HCT116 (cell line): ENCODE measurements around the gene COL19A1. TPM values are rescaled to one million over a fixed set of nuclear protein-coding genes. Genes with fewer than 3 reads are reported as not detected.
"Not testable (repeated sequence)": the region's sequence is repeated elsewhere in the genome, so short reads cannot be mapped to it uniquely, and the experiment has no call there.

ENCODE experiments used
- ATAC-seq: fragments of 200-7000 bp; cut with Tn5 transposase; 2 replicates; pipeline ENCODE4 v1.9.1; 2020; ENCODE audit warnings: mild to moderate bottlenecking, moderate library complexity
- BruUV-seq: library from RNA; stranded (reverse); fragments of 400-500 nt; replicated peaks from 2 replicates; lab custom pipeline; 2021; lab: Mats Ljungman, UMichigan
- CTCF ChIA-PET: fragments of 300-600 bp; sonication (Branson Sonifier 250); formaldehyde crosslinking; loops from one replicate; lab custom pipeline; 2021; ENCODE audit warnings: antibody characterized with exemption; lab: Charles Lee
- POLR2A ChIA-PET: fragments of 300-600, 350-600 bp; sonication (Branson Sonifier 250); formaldehyde crosslinking; loops from one replicate; lab custom pipeline; 2021; ENCODE audit warnings: antibody characterized with exemption; lab: Charles Lee
- RAD21 ChIA-PET, 2 experiments: fragments of 300-600 bp; sonication (Branson Sonifier 250); formaldehyde crosslinking; loops; one replicate each; lab custom pipeline; 2023; ENCODE audit warnings: low total read pairs in 2 of 2; ENCODE audit not compliant: uncharacterized antibody in 2 of 2, unreplicated experiment in 2 of 2, low non-redundant PET in 1 of 2; lab: Charles Lee
- DNase-seq: peaks from one replicate; pipeline ENCODE4 v3.0.0-alpha.2; 2010; ENCODE audit warnings: low read depth, low spot score
- H2AFZ ChIP-seq: fragments of 200-600 bp; shearing (Covaris generic), sonication (generic); 2 replicates; pipeline ENCODE4 v1.6.1; 2017; ENCODE audit warnings: low read depth, mixed run types, mixed read lengths, antibody characterized with exemption, low read length; ENCODE audit not compliant: poor library complexity, severe bottlenecking
- H3K27ac ChIP-seq: 2 replicates; pipeline ENCODE4 v1.5.1; 2012; ENCODE audit warnings: low read depth, low read length
- H3K27me3 ChIP-seq: fragments of 200-600 bp; sonication (generic); 2 replicates; pipeline ENCODE4 v1.6.1; 2016; ENCODE audit warnings: mixed run types, low read length, mixed read lengths; ENCODE audit not compliant: insufficient read depth
- H3K36me3 ChIP-seq, 2 experiments: fragments of 200-500 bp in 1 of 2; fragments of 200-600 bp in 1 of 2; sonication (Bioruptor generic) in 1 of 2; sonication (generic) in 1 of 2; 2 replicates each; pipeline versions ENCODE4 v1.5.1 to v1.6.1; 2014 to 2016; ENCODE audit warnings: low read length in 2 of 2, inconsistent platforms in 1 of 2, mixed read lengths in 1 of 2, mixed run types in 1 of 2; ENCODE audit not compliant: insufficient read depth in 2 of 2, control insufficient read depth in 1 of 2
- H3K4me1 ChIP-seq, 2 experiments: fragments of 200-600 bp in 1 of 2; sonication (generic) in 1 of 2; 2 replicates each; pipeline versions ENCODE4 v1.5.1 to v1.6.1; 2012 to 2017; ENCODE audit warnings: low read length in 2 of 2, inconsistent platforms in 1 of 2, mild to moderate bottlenecking in 1 of 2, mixed read lengths in 1 of 2, mixed run types in 1 of 2, moderate library complexity in 1 of 2; ENCODE audit not compliant: insufficient read depth in 2 of 2, control insufficient read depth in 1 of 2
- H3K4me2 ChIP-seq: fragments of 200-600 bp; sonication (generic); 2 replicates; pipeline ENCODE4 v1.6.1; 2017; ENCODE audit warnings: mixed run types, low read length, mixed read lengths
- H3K4me3 ChIP-seq, 2 experiments: fragments of 200-600 bp in 1 of 2; sonication (generic) in 1 of 2; replicated peaks in 1 of 2; 2 replicates each; pipeline ENCODE4 v1.5.1; 2011 to 2016; ENCODE audit warnings: low read length in 2 of 2, control low read depth in 1 of 2, low read depth in 1 of 2, mild to moderate bottlenecking in 1 of 2, mixed read lengths in 1 of 2, mixed run types in 1 of 2
- H3K79me2 ChIP-seq: fragments of 200-600 bp; sonication (generic); 2 replicates; pipeline ENCODE4 v1.6.1; 2017; ENCODE audit warnings: mild to moderate bottlenecking, mixed run types, low read length, moderate library complexity, mixed read lengths; ENCODE audit not compliant: insufficient read depth
- H3K9ac ChIP-seq: fragments of 200-600 bp; sonication (generic); 2 replicates; pipeline ENCODE4 v1.6.1; 2016; ENCODE audit warnings: low read length, mixed read lengths
- H3K9me2 ChIP-seq: fragments of 200-600 bp; sonication (generic), shearing (Covaris generic); 2 replicates; pipeline ENCODE4 v1.6.1; 2017; ENCODE audit warnings: mixed run types, mild to moderate bottlenecking, moderate library complexity; ENCODE audit not compliant: insufficient read depth
- H3K9me3 ChIP-seq, 2 experiments: fragments of 200-500 bp in 1 of 2; fragments of 200-600 bp in 1 of 2; sonication (Bioruptor generic) in 1 of 2; sonication (generic) in 1 of 2; 2 replicates each; pipeline ENCODE4 v1.6.1; 2014 to 2017; ENCODE audit warnings: low read length in 2 of 2, mixed read lengths in 2 of 2, inconsistent platforms in 1 of 2, low read depth in 1 of 2, mild to moderate bottlenecking in 1 of 2, mixed run types in 1 of 2, moderate library complexity in 1 of 2; ENCODE audit not compliant: control insufficient read depth in 1 of 2, insufficient read depth in 1 of 2
- H4K20me1 ChIP-seq: fragments of 200-600 bp; sonication (generic), shearing (Covaris generic); 2 replicates; pipeline ENCODE4 v1.6.1; 2017; ENCODE audit warnings: mixed run types, mild to moderate bottlenecking, moderate library complexity; ENCODE audit not compliant: insufficient read depth
- CEBPB ChIP-seq: IDR thresholded peaks from 2 replicates; pipeline ENCODE4 v1.6.1; 2012; ENCODE audit warnings: low read depth
- FOSL1 ChIP-seq: IDR thresholded peaks from 2 replicates; pipeline ENCODE4 v1.6.1; 2012; ENCODE audit warnings: low read depth
- TCF7L2 ChIP-seq: IDR thresholded peaks from 2 replicates; pipeline ENCODE4 v1.7.0; 2011; ENCODE audit warnings: borderline replicate concordance, inconsistent platforms; ENCODE audit not compliant: insufficient read depth, insufficient read length; ENCODE audit errors: extremely low read depth
- ZFX ChIP-seq: fragments of 450-650 bp; IDR thresholded peaks from 2 replicates; pipeline ENCODE4 v1.6.1; 2017
- intact Hi-C: fragments of 100-400 bp; cut with micrococcal nuclease; formaldehyde crosslinking; loops from 2 replicates; pipeline ENCODE4 v1.10.0; 2022
- total RNA-seq: library from RNA; stranded (reverse); gene quantifications from one replicate; pipeline ENCODE4 v1.2.1, GENCODE V29; 2021; ENCODE audit not compliant: unreplicated experiment

COL19A1 gene
- total RNA-seq, 1 experiment from 2014 or later = not detected

DNA sequence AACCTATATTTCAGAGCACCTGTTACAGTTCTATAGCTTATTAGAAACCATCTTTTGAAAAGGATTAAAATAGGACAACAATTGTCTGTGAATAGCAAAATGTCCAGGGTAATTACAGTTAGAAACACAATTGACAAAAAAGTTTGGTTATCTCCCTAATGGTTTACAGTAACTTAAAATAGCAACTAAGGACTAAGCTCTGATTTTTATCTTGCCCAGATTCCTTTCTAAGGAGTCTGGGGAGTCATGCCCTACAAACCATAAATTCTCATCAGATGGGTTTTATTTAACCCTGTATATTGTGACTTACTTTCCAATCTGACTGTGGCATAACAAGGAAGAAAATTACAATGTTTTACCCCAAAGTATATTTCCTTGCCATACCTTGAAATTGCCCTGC, 26.9 kb downstream of the COL19A1 start:
- POLR2A ChIA-PET, H3K9me3 ChIP-seq, H3K9ac ChIP-seq, ATAC-seq, BruUV-seq, RAD21 ChIA-PET, H2AFZ ChIP-seq, H3K9me2 ChIP-seq, DNase-seq, H4K20me1 ChIP-seq, H3K27me3 ChIP-seq, H3K79me2 ChIP-seq, intact Hi-C loops, CTCF ChIA-PET, H3K27ac ChIP-seq, H3K4me1 ChIP-seq, H3K4me3 ChIP-seq, H3K36me3 ChIP-seq, H3K4me2 ChIP-seq: not testable (repeated sequence)

DNA sequence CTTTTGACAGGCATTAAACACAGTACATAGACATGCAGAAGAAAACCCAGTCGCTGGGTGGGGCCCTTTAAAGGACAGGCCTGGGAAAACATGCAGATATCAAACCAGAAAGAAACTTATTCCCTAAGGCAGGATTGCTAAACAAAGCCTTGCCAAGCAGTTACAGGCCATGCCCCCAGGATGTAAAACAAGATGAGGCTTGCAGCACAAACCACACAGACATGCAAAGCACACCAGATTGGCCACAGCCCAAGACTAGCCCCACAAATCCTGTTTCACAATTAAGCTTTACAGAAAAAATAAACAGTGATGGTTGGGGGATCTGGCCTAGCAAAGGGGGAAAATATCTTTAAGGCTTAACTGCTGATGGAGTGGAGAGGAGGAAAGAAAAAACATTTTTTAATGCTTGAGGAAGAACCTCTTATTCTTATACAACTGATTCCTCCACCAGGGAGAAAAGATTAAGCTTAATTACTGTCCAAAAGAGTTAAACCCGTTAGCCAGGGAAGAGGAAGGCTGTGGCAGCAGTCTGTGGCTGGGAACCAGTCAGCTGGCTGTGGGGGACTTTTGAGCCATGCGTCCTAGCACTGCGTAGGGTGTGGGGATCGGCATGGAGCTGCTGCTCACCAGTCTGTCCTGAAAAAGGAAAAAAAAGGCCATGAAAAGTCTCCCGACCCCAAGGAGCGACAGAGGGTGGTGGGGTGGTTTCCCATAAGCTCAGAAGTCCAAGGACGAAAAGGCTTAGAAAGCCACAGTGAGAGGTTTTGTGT, 28.4 kb downstream of the COL19A1 start:
- H3K9me2 ChIP-seq = no peaks in the 10 kb centered on the region
- BruUV-seq = no TSS peak
- H4K20me1 ChIP-seq = no peaks in the 10 kb centered on the region
- ChIA-PET POLR2A (no interaction called here), RAD21 (no interaction called here), CTCF (no interaction called here)
- H3K4me2 ChIP-seq = no peak overlapping the region
- H3K27me3 ChIP-seq = no peaks in the 10 kb centered on the region
- no peak for DNase-seq
- no peaks in the 10 kb centered on the region for H3K4me1 ChIP-seq
- no peak overlapping the region for H2AFZ ChIP-seq
- intact Hi-C loops = no loop called here
- no peaks in the 10 kb centered on the region for H3K9me3 ChIP-seq
- no peaks in the 10 kb centered on the region for H3K36me3 ChIP-seq
- H3K9ac ChIP-seq = no peak overlapping the region
- no peak overlapping the region for H3K4me3 ChIP-seq
- no peak overlapping the region for H3K27ac ChIP-seq
- no peak for ATAC-seq
- TF ChIP-seq TCF7L2 = no peak
- TF ChIP-seq FOSL1 = no peak
- no peak for TF ChIP-seq ZFX
- TF ChIP-seq CEBPB = no peak
- H3K79me2 ChIP-seq = no peaks in the 10 kb centered on the region
